Measurements from ENCODE around the gene SMAD7.

The SMAD7 gene

DNA sequence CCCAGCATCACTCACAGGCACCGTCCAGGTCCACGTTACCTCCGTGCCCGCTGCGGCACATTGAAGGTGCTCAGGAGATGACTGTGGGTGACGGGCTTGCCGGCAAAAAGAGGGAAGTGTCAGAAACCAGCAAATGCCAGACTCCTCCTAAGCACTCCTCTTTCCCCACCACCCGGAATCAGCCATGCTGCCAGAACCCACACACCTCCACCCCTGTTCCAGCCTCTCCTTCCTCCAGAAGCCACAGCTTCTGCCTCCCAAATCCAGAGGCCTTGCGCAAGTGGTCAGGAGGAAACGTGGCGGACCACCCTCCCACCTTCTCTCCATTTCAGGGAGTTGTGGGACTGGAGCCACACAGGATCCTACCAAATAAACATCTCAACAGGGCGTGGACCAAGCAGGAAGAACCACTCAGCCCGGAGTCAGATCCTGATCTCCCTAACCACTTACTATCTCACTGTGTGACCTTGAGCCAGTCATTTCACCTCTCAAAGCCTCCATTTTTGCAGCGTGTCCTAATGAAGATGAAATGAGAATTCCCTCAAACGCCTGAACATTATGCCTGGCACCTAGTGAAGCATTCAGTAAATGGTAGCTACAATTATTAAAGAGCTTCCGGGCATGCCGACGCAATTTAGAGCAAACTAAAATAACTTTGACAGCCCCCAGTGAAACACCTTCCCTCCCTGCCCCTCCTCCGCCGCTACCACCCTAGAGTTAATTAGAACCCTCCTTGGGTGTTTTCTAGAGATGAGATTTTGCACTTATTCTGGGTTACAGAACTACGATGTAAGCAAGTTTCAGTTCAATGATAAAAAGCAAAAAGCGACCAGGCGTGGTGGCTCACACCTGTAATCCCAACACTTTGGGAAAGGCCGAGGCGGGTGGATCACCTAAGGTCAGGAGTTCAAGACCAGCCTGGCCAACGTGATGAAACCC lies 32.9 kb downstream of the SMAD7 start:
- Histone ChIP-seq H3K27me3 (ENCODE audit: low read depth, low read length) (no peaks in the 10 kb centered on the region), H3K4me3 (ENCODE audit: low read depth in 1 of 2, low read length in 2 of 2) (no peak overlapping the region), H3K36me3 (ENCODE audit: control insufficient read depth in 1 of 2, insufficient read depth in 2 of 2, low read length in 2 of 2) (peaks cover 8 to 16% of the 10 kb centered on the region in 2 donors), H3K4me1 (ENCODE audit: control insufficient read depth in 1 of 2, insufficient read depth in 2 of 2, low read length in 2 of 2) (peaks cover 0 to 23% of the 10 kb centered on the region in 2 donors), H3K9me3 (ENCODE audit: control insufficient read depth in 1 of 2, low read length in 2 of 2) (no peaks in the 10 kb centered on the region), H3K27ac (ENCODE audit: low read length) (no peak overlapping the region)

DNA sequence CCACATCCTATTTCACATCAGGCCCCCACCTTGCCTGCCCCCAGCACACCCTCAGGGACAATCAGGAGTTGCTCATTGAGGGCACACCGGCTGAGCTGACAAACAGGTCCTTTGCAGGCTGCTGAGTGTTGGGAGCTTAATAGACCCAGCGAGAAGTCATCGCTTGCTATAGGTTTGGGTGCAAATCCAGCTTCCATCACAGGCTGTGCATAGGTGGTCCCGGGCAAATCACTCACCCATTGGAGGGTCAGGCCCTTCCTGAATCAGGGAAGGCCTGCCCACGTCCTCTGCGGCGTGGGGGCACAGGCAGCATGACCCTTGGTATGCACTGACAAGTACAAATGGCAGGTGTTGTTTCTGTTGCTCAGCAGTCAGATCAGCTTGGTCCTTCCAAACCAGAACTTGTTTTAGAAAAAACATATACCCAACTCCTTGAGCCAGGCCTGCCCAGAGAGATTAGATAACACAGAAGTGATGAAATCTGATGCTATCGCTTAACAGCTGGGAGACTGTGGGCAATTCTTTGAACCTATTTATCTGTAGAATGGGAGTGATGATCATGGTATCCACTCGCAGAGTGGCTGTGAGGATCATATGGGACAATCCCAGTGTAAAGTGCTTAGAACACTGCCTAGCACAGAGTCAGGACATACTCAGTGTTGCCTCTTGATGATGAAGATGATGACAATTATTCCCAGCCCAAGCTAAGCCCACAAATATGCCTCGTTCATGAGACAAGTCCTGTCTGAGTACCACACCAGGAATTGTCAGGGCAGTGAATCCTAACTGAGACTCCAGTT lies 34.9 kb downstream of the SMAD7 start:
- peaks cover 0 to 7% of the 10 kb centered on the region in 2 donors for H3K4me1 ChIP-seq (ENCODE audit: control insufficient read depth in 1 of 2, insufficient read depth in 2 of 2, low read length in 2 of 2)
- H3K36me3 ChIP-seq (ENCODE audit: control insufficient read depth in 1 of 2, insufficient read depth in 2 of 2, low read length in 2 of 2), result peaks cover 4 to 8% of the 10 kb centered on the region in 2 donors
- H3K4me3 ChIP-seq (ENCODE audit: low read depth in 1 of 2, low read length in 2 of 2), result no peak overlapping the region
- H3K27ac ChIP-seq (ENCODE audit: low read length), result no peak overlapping the region
- no peaks in the 10 kb centered on the region for H3K9me3 ChIP-seq (ENCODE audit: control insufficient read depth in 1 of 2, low read length in 2 of 2)
- no peaks in the 10 kb centered on the region for H3K27me3 ChIP-seq (ENCODE audit: low read depth, low read length)

DNA sequence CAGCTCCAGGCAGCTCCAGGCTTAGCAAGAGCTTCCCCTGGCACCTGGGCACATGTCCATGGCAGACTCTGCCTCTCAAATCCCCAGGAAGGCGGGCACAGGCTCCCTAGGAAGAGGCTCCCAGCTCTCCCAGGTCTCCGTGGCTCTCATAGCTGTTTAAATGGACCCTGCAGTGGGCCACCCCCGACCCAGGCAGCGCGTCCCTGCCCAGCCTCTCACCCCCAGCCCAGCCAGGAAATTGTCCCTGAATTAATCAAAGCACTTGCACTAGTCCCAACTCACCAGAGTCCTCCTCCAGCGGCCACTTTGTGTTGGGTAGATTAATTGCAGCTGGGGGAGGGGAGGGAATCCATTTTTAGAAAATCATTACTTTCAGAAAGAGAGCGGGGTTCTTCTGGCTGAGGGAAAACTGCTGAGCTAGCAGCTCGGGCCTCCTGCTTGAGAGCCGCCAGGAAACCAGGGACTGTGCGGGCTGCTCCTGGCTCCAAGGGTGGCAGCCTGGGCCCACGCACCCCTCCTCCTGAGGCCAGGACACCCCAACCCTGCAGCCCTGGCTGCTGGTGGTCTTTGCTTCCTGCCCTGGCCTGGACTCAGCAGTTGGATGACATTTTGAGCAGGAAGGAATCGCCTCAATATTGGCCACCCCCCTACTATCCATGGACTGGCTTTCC lies 36.0 kb downstream of the SMAD7 start:
- H3K27ac ChIP-seq (ENCODE audit: low read length), result no peak overlapping the region
- H3K9me3 ChIP-seq (ENCODE audit: control insufficient read depth in 1 of 2, low read length in 2 of 2), result no peaks in the 10 kb centered on the region
- H3K4me3 ChIP-seq (ENCODE audit: low read depth in 1 of 2, low read length in 2 of 2), result no peak overlapping the region
- H3K36me3 ChIP-seq (ENCODE audit: control insufficient read depth in 1 of 2, insufficient read depth in 2 of 2, low read length in 2 of 2), result no peaks in the 10 kb centered on the region
- peaks cover 0 to 7% of the 10 kb centered on the region in 2 donors for H3K4me1 ChIP-seq (ENCODE audit: control insufficient read depth in 1 of 2, insufficient read depth in 2 of 2, low read length in 2 of 2)
- H3K27me3 ChIP-seq (ENCODE audit: low read depth, low read length), result no peaks in the 10 kb centered on the region

DNA sequence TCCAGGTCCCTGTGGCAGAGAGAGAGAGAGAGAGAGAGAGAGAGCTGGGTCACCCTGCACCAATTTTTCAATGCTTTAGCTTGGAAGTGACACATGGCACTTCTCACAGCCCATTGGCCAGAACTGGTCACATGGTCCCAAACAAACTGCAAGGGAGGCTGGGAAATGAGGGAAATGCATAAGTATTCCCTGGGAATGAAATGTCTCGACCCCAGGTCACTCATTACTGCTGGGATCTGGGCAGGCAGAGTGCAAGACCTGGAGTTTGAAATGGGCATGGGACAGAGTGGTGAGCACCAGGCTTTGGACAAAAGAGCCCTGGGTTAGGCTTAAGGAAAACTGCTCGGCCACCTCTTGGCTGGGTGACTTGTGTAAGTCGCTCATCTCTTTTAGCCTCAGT lies 37.0 kb downstream of the SMAD7 start:
- H3K36me3 ChIP-seq (ENCODE audit: control insufficient read depth in 1 of 2, insufficient read depth in 2 of 2, low read length in 2 of 2), result no peaks in the 10 kb centered on the region
- peaks cover 0 to 7% of the 10 kb centered on the region in 2 donors for H3K4me1 ChIP-seq (ENCODE audit: control insufficient read depth in 1 of 2, insufficient read depth in 2 of 2, low read length in 2 of 2)
- no peak overlapping the region for H3K4me3 ChIP-seq (ENCODE audit: low read depth in 1 of 2, low read length in 2 of 2)
- H3K27ac ChIP-seq (ENCODE audit: low read length), result no peak overlapping the region
- no peaks in the 10 kb centered on the region for H3K9me3 ChIP-seq (ENCODE audit: control insufficient read depth in 1 of 2, low read length in 2 of 2)
- no peaks in the 10 kb centered on the region for H3K27me3 ChIP-seq (ENCODE audit: low read depth, low read length)

DNA sequence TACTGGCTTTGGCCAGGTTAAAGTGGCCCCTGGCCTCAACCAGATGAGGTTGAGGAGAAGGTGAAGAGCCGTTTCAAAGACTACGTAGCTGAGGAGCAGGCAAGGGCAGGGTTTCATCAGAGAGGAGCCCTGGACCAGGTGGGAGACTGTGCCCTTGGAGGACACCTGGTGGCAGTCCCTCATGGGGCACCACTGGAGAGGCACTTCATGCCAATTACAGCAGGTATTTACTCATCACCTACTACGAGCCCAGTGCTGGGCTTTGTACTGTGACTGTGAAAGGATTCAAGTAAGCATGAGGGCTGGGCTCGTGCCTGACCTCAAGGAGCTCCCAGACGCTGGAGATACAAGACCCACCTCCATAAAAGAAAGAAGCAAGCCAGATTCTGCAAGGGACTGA lies 37.6 kb downstream of the SMAD7 start:
- Histone ChIP-seq H3K4me3 (ENCODE audit: low read depth in 1 of 2, low read length in 2 of 2) (no peak overlapping the region), H3K36me3 (ENCODE audit: control insufficient read depth in 1 of 2, insufficient read depth in 2 of 2, low read length in 2 of 2) (no peaks in the 10 kb centered on the region), H3K4me1 (ENCODE audit: control insufficient read depth in 1 of 2, insufficient read depth in 2 of 2, low read length in 2 of 2) (peaks cover 0 to 7% of the 10 kb centered on the region in 2 donors), H3K27ac (ENCODE audit: low read length) (no peak overlapping the region), H3K9me3 (ENCODE audit: control insufficient read depth in 1 of 2, low read length in 2 of 2) (no peaks in the 10 kb centered on the region), H3K27me3 (ENCODE audit: low read depth, low read length) (no peaks in the 10 kb centered on the region)

DNA sequence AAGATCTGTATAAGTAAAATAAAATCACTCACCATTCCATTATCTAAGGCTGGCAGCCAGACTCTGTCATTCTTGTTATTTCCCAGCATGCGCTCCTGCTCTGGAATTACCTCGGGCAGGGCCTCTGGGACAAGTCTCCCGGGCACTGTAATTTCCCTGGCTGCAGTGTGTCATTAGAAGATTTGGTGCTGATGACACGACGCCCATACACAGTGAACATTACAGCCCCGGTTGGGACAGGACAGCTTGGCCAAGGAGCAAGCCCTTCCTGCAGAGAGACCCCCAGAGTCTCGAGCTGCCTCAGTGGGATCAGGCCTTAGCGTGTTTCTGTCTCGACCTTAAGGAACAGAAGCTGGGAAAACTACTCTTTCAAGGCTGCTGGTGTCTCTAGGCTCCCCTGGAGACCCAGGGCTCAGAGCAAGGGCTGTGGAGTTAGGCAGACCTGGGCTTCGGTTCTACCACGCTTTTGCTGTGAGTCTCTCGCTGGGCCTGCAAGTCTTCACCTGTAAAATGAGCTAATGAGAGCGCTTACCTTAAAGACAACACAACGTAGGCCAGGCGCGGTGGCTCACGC lies 39.7 kb downstream of the SMAD7 start:
- Histone ChIP-seq H3K4me3 (ENCODE audit: low read depth in 1 of 2, low read length in 2 of 2) (no peak overlapping the region), H3K27me3 (ENCODE audit: low read depth, low read length) (no peaks in the 10 kb centered on the region), H3K27ac (ENCODE audit: low read length) (no peak overlapping the region)

DNA sequence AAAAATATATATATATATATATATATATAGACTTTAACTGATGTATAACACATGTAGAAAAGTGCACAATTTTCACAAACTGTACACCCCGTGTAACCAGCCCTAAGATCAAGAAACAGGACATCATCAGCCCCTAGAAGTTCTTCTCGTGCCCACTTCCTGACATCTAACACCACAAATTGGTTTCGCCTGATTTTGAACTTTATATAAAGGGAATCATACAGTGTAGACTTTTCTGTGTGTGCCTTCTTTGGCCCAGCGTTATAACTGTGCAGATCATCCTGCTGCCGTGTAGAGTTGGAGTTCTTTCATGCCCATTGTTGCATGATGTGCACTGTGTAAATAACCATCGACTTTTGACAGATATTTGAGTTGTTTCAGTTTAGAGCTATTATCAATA lies 41.0 kb downstream of the SMAD7 start:
- H3K4me1 ChIP-seq (ENCODE audit: control insufficient read depth in 1 of 2, insufficient read depth in 2 of 2, low read length in 2 of 2), result peaks cover 0 to 2% of the 10 kb centered on the region in 2 donors
- H3K9me3 ChIP-seq (ENCODE audit: control insufficient read depth in 1 of 2, low read length in 2 of 2), result peaks cover 0 to 6% of the 10 kb centered on the region in 2 donors
- H3K27me3 ChIP-seq (ENCODE audit: low read depth, low read length), result no peaks in the 10 kb centered on the region
- H3K27ac ChIP-seq (ENCODE audit: low read length), result no peak overlapping the region
- H3K36me3 ChIP-seq (ENCODE audit: control insufficient read depth in 1 of 2, insufficient read depth in 2 of 2, low read length in 2 of 2), result no peaks in the 10 kb centered on the region
- no peak overlapping the region for H3K4me3 ChIP-seq (ENCODE audit: low read depth in 1 of 2, low read length in 2 of 2)

More for the DNA sequence above, 39.7 kb downstream of the SMAD7 start:
- Histone ChIP-seq H3K4me1 (ENCODE audit: control insufficient read depth in 1 of 2, insufficient read depth in 2 of 2, low read length in 2 of 2) (peaks cover 0 to 7% of the 10 kb centered on the region in 2 donors), H3K36me3 (ENCODE audit: control insufficient read depth in 1 of 2, insufficient read depth in 2 of 2, low read length in 2 of 2) (no peaks in the 10 kb centered on the region), H3K9me3 (ENCODE audit: control insufficient read depth in 1 of 2, low read length in 2 of 2) (no peaks in the 10 kb centered on the region)

DNA sequence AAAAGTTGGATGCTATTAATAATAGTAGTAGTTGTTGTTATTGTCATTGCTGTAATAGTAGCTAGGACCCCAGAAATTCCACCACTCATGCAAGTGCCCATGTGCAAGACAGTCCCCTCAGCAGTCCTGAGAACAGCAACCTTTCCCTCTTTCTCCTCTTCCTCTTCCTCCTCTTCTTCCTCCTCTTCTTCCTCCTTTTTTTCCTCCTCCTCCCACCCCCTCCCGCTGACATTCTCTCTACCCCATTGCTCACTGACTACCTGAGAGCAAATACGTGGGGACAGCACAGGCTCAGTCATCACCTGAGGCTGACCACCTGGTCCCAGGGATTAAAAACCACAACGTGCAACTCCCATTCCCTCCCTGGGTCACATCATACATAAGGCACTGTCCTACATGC lies 41.8 kb downstream of the SMAD7 start:
- Histone ChIP-seq H3K36me3 (ENCODE audit: control insufficient read depth in 1 of 2, insufficient read depth in 2 of 2, low read length in 2 of 2) (no peaks in the 10 kb centered on the region), H3K27ac (ENCODE audit: low read length) (no peak overlapping the region), H3K27me3 (ENCODE audit: low read depth, low read length) (no peaks in the 10 kb centered on the region), H3K4me3 (ENCODE audit: low read depth in 1 of 2, low read length in 2 of 2) (no peak overlapping the region), H3K4me1 (ENCODE audit: control insufficient read depth in 1 of 2, insufficient read depth in 2 of 2, low read length in 2 of 2) (no peaks in the 10 kb centered on the region), H3K9me3 (ENCODE audit: control insufficient read depth in 1 of 2, low read length in 2 of 2) (peaks cover 0 to 9% of the 10 kb centered on the region in 2 donors)

DNA sequence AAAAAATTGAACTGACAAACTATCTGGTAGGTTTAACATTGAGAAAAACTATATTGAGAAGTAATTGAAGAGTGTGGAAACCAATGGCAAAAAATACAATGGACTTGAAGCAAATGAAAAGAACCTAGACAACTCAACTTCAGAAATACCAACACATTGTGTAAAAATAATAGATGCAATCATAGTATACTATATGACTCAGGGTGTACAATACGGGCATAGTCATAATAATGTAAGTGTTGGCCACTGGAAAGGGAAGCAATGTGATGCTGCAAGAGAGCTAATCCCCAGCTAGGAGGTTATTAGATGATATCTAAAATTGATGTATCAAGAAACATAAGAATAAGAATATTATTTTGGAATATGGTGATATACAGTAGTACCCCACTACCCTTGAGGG lies 45.3 kb downstream of the SMAD7 start:
- H3K9me3 ChIP-seq (ENCODE audit: control insufficient read depth in 1 of 2, low read length in 2 of 2), result peaks cover 0 to 9% of the 10 kb centered on the region in 2 donors
- H3K36me3 ChIP-seq (ENCODE audit: control insufficient read depth in 1 of 2, insufficient read depth in 2 of 2, low read length in 2 of 2), result no peaks in the 10 kb centered on the region
- H3K4me1 ChIP-seq (ENCODE audit: control insufficient read depth in 1 of 2, insufficient read depth in 2 of 2, low read length in 2 of 2), result peaks cover 3 to 10% of the 10 kb centered on the region in 2 donors
- no peak overlapping the region for H3K4me3 ChIP-seq (ENCODE audit: low read depth in 1 of 2, low read length in 2 of 2)
- H3K27me3 ChIP-seq (ENCODE audit: low read depth, low read length), result no peaks in the 10 kb centered on the region
- no peak overlapping the region for H3K27ac ChIP-seq (ENCODE audit: low read length)

DNA sequence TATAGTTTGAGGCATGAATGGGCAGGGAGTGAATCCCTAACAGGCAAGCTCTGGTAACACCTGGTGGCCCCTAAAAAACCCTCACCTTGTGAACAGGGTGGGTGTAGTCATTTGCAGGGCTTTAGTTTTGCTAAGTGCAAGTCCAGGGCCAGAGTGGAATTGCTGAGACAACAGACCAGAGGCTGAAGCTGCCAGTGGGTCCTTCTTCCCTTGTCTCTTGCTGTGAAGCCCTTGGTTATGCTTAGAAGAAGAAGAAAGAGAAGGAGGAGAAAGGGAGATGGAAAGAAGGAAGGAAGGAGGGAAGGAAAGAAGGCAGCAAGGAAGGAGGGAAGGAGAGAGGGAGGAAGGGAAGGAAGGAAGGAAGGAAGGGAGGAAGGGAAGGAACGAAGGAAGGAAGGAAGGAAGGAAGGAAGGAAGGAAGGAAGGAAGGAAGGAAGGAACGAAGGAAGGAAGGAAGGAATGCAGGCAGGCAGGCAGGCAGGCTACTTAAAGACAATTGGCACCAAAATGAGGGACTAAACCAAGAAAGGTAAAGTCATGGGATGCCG lies 45.8 kb downstream of the SMAD7 start:
- H3K4me1 ChIP-seq (ENCODE audit: control insufficient read depth in 1 of 2, insufficient read depth in 2 of 2, low read length in 2 of 2), result peaks cover 3 to 10% of the 10 kb centered on the region in 2 donors
- H3K9me3 ChIP-seq (ENCODE audit: control insufficient read depth in 1 of 2, low read length in 2 of 2), result peaks cover 0 to 9% of the 10 kb centered on the region in 2 donors
- no peak overlapping the region for H3K4me3 ChIP-seq (ENCODE audit: low read depth in 1 of 2, low read length in 2 of 2)
- H3K27me3 ChIP-seq (ENCODE audit: low read depth, low read length), result no peaks in the 10 kb centered on the region
- no peaks in the 10 kb centered on the region for H3K36me3 ChIP-seq (ENCODE audit: control insufficient read depth in 1 of 2, insufficient read depth in 2 of 2, low read length in 2 of 2)
- H3K27ac ChIP-seq (ENCODE audit: low read length), result no peak overlapping the region

All from muscle layer of duodenum (tissue), 2 donors.